HPDE6-E6E7 (cell line): ENCODE data around the gene TRIO.
A peak's percentile ranks its signal among the peaks of the same experiment; 100 is the strongest.

ENCODE experiments used
- DNase-seq: peaks from one replicate; pipeline ENCODE4 v3.0.0; 2011; ENCODE audit warnings: missing footprints; ENCODE audit errors: extremely low spot score

The TRIO gene

DNA sequence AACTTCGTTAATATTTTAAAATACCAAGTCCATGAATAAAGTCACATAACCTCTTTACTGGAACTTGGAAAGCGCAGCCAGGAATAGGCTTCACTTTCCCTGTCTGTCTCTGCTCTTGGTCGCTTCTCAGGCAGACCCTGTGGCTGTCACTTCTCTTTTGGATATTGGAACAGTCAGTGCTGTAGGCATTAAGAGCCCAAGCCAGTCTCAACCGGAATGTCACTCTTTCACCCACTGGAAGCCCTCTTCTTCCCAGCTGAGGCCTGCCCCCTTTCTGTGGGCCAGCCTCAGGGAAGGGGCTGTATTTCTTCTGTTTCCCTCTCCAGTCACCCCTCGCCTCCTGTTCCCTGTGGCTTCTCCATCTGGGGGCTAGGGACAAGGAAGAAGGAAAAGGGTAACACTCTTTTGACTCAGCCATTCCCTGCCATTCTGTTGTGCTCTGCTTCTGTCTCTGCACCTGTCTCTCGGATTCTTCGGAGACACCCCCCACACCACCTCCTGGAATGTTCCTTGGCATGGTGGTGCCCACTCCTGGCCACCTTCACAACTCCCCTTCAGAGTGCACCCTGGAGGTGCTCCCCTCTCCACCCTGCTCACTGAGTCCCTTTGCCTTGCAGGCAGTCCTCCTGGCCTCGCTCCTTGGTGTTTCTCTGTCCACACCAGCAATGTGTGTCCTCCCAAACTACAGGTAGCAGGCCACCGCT, 103.4 kb downstream of the TRIO start:
- DNase-seq: no peak

DNA sequence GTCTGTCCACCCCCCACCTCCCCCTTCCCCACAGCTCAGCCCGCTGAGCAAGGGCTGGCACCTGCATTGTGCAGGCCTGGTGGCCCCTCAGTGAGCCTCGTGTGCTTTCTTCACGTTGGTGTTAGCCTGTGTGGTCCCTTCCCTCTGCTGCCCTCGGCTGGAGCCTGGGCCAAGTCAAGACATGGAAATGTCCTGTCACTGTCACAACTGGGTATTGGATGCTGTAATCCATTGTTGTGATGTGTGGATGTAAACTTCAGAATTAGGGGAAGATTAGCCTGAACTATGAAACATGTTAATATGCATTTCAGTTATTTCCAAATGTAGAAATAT, 103.9 kb downstream of the TRIO start:
- no peak for DNase-seq

DNA sequence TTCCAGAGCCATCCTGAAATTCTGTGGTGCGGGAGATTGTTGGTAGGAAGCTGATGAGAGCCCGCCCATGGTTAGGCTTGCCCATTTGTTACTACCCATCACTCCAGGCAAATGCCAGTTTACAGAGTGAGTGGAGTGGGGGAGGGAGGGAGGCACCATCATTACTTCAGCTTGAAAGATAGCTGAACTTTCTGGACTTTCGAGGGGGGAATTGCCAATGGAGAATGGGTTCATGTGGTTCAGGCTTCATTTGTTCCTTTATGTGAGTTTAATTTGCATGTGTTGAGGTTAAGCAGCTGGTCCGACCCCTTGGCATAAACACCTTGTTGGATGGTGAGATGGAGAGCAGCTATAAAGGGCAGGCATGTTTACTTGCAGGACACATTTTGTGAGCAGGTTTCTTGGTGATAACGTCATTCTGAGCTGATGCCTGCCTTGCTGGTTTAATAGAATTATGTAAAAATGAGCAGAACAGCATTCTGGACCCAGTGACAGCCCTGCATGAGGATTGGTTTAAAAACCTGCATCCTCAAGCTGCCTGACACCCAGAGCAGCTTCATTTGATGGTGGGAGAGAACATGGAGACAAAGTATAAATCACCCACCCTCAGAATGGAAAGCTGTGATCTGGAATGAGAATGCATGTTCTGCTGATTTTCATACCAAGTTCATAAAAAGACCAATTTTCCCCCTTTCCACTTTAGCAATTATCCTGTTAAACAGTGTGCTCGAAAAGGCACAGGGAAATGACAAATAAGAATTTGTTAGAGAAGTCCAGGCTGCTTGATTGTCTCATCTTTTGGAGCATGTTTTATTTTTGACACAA, 106.3 kb downstream of the TRIO start:
- no peak for DNase-seq

DNA sequence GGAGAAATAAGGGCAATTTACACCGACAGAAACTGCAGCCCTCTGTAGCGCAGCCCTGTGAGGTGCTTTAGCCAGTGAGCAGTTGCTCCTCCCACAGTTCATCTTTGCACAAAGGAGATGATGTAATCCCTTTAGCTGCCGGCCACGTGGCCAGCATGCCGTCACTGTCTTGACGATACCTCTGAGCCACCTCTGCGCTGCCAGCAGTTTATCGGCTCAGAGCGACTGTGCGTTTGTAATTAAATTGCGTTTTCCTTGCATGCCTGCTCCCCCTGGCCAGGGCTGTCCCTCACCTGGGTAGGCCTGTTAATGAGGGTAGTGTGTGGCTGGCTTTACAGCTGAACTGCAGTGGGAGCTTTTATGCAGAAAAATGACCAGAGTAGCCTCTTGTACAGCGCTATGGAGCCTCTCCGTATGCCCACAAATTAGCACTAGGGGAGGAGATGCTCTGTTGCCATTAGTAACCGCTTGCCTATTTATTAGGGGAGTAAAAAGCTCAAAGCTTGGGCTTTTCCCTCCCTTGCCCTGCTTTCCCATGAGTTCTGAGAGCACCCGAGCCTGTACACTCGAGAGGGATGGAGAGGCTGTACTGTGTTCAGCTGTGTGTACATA, 107.0 kb downstream of the TRIO start:
- no peak for DNase-seq

DNA sequence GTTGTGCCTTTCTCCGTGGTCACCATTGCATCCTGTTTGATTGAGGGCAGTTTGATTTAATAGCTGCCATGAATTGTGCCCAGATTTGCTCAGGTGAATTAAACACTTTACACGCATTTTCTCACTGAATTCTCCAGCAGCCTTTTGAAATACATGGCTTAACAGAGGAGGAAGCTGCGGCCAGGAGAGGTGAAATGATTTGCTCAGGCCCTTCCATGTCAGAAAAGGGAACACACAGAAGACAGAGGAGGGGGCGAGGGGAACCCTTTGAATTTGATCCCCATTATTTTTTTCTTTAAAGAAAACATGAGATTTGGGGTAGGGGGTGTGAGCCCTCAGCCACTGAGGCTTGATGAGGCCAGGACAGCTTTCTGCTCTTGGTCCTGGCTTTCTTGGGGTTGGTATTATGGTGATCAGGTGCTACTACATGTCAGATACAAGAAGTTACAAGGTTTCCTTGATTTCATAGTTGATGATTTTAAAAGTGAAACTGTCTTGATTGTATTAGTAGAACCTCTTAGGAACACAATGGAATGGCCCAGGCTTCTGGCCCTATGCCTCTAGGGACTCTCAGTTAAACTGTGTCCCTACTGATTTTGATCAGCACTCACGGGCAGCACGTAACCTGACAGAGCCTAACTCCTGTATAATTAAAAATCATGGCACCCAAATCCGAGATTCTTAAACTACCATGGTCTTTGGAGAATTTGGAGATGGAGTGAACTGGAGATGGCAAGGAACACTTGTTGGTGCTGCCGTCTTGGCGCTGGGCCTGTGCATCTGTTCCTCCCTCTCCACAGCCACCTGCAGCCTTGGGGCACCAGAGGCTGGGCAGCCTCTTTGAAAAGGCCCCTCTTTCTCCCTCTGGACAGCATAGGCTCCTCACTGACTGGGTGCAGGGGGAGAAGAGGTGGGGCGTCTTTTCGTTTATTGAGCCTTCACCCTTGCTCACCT, 107.9 kb downstream of the TRIO start:
- DNase-seq: no peak

DNA sequence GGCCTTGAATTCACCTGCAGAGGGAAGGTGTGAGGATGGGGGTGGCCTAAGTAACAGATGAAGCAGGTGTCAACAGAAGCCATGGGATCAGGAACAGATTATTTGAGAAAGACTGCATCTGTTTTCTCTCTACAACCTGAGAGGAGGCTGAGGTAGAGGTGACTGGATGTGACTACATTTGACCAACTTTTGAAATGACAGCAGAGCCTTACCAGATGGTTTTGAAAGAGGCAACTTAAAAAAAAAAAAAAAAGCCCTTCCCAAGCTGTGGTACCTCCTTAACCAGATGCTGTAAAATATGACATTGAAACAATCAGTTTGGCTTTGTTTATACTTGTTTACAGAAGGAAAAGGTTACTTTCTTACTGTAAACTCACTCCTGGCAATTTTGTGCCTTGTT, 108.6 kb downstream of the TRIO start:
- no peak for DNase-seq

DNA sequence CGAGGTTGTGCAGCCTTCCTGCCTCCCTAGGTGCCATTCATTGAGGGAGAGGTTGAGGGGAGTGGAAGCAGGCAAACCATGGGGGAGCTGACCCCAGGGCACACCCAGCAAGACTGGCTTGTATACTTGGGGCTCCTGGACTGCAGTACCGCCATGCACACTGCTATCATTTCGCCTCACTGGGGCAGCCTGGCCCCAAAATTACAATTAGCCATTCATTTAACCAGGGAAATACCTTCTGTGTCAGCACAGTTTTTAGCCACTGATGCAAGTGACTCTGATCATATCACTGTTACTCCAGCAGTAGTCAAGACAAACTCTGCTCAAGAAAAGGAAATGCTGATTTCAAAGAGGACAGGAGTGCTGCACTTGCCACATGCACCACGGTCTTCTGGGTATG, 109.7 kb downstream of the TRIO start:
- no peak for DNase-seq

DNA sequence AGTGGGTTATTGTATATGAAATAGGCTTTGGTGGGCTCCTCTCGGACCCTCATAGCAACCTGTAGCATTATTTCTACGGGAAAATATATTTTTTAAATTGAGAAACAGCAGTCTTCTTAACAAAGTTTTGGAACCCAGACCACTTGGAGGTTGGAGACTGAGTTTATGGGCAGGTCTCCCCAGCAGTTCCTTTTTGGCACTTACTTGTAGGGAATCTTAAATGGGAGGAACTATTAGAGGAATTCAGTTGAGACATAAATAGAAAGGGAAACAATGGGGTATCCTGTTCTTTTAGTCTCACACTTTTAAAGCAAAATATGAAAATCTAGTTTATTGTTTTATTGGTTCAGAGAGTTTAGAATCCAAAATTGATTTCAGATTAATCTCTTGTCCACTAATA, 111.5 kb downstream of the TRIO start:
- DNase-seq: no peak

DNA sequence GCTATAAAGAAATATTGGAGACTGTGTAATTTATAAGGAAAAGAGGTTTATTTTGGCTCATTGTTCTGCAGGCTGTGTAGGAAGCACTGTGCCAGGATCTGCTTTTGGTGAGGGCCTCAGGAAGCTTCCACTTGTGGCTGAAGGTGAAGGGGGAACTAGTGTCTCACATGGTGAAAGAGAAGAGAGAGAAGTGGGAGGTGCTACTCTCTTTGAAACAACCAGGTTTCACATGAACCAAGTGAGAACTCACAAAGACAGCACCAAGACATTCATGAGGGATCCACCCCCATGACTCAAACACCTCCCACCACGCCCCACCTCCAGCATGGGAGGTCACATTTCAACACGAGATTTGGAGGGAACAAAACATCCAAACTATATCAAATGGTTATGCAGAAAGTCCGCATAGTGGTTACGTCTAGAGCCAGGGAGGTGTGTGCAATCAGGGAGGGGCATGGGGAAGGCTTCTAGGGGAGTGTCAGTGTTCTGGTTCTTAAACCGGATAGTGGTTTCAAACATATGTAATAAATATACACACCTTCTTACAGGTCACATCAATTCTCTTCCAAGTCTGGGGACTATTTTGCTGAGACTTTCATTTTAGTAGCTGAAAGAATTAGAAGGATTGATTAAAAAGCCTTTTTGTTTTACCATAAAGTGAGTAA, 113.0 kb downstream of the TRIO start:
- no peak for DNase-seq

DNA sequence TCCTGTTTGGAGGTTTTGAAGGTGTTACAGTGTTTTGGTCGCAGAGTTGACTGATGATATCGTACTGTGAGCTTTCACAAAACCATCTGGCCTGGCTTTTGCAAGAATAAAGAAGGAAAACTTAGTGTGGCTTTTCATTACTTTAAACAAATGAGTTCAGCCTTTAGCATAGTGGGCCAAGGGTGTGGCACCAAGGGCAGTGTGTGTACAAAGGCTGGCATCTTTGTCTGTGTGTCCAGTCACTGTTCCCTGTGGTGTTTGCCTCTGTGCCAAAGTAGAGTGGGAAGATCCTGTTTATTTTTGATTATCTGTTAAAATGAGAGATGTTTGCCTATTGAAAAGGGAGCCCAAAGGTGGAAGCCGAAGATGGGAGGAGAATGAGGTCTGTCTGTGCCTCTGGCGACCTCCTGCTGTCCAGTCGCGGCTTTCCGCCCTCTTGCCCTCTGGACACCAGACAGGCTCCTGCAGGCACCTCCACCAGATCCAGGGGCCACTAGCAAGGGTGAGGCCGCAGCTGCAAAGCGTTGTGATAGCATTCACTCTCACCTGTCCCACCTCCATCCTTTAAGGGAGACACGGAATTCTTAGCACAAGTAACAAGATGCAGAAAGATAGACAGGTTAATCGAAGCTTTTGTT, 113.7 kb downstream of the TRIO start:
- no peak for DNase-seq

DNA sequence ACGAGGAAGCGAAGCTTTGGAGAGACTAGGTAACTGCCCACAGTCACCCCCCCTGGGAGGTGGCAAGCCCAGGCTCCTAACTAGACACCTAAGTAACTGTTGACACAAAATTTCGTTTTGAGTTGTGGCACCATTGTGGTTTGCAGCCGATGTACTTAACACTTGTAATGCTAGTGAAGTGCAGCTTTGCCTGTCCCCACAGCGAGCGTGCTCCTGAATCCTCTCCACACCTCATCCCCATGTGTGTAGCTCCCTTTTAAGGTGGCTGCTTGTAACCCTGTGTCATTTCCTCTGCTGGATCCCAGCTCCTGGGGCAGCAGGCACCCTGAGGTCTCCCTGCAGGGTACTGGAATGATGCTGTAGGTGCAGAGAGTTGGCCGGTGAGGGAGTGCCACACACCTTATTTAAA, 114.9 kb downstream of the TRIO start:
- DNase-seq: no peak

DNA sequence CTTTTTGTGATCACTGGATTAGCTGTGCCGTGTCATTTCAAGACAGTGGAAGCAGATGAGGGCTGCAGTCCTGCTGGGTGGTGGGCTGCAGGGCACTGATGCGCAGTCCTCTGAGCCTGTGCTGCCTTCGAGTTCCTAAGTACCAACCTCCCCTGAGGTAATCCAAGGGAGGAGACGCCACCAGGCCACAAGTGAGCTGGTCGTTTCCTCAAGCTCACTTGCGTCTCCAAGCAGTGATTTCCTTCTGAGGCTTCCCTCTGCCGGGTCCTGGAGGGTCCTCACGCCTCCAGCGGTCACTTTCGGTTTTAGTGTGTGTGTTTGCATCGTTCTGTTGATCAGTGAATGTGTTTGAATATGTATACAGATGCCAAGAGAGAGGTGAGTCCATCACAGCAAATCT, 115.7 kb downstream of the TRIO start:
- no peak for DNase-seq

DNA sequence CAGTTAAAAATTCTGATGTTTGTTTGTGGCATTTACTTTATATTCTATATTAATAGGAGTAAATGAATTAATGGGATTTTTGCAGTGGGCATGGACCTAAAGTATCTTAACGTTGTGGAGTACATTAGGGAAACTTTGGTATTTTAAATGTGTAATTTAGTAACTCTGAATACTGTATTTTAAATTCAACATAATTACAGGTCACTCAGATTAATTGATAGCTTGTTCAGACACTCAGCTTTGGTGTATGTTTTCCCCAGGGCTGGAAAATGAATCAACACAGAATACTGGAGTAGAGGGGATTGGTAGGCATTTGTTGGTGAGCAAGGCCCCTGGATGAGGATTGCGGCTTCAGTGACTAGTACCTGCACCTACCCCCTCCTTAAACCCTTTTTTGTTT, 117.5 kb downstream of the TRIO start:
- DNase-seq: no peak

DNA sequence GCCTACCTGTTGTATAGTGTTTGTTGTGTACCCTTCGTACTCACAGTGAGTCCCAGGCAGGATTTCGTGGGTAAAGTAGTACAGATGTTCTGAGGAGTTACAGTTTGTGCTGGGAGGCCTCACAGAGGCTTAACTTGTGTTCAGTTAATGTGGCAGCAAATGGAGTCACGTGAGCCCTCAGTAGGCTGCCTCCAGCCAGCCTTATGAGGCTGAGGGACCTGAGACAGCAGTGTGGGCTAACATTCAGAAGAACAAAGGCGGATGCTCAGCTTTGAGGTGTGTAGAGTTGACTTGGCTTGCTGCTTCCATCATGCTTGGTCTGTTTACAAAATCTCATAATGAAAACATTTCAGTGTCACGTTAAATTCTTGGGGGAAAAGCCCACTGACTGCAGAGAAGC, 118.1 kb downstream of the TRIO start:
- DNase-seq: no peak

DNA sequence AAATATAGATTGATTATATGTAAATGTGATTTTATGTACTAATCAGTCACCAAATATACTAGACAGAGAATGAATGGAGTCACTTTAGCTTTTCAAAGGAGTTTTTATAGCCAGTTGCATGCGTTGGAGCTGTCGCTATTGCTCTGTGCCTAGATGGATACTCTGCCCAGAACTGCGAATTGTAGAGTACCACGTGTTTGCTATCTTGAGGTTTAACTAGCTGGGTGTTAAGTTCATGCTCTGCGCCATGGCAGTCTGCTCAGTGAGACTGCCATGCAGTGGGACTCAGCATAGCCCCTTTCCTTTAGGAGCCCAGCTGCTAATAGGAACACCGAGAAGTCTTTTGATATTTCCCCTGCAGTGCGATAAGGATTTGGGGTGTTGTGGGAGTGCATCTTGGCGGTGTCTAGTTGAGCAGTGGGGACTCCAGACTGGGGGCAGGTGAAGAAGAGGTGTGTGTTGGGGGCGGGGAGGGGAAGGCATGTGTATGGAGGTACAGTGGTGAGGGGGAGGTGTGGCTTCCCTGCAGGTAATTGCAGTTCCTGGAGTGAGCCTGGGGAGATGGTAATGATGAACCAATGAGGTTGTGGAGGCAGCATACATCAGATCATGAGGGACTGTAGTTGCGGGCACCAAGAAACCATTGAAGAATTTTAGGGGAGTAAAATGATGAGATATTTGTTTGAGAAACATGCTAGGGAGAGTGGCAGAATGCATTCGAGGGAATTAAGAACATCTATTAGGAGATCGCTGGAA, 118.9 kb downstream of the TRIO start:
- DNase-seq: no peak

DNA sequence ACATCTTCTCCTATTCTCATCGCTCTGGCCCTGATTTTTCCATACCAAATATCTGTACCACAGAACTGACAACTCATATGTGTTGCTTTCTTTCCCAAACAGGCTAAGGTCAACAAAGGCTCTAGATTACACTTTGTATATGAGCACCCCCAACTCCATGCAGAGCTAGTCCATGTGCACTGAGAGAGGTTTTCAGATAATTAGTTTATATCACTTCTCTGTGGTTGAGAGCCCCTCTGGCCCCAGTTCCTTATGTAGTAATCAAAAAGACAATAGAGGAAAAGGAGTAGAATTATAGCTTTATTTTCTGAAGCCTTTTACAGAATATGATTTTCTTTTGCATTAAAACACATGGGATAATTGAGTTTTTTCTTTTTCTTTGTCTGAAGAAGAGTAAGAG, 120.0 kb downstream of the TRIO start:
- no peak for DNase-seq

DNA sequence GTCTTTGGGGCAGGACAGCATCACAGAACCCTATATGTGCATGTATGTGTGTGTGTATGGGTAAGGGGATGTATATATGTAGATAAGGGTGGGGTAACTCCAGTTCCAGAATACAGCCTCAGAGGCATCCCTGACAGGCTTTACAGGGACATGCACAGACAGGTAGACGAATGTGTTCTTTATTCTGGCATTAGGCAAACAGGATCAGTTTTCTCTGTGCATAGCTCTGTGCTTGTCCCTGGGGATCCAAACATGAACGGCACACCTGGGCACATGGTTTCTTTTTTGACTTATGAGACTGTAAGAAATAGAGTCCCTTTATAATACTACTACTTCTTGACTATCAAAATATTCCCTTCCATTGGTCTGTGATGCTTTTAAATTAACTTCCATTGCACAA, 120.6 kb downstream of the TRIO start:
- peak; percentile 63 for DNase-seq

DNA sequence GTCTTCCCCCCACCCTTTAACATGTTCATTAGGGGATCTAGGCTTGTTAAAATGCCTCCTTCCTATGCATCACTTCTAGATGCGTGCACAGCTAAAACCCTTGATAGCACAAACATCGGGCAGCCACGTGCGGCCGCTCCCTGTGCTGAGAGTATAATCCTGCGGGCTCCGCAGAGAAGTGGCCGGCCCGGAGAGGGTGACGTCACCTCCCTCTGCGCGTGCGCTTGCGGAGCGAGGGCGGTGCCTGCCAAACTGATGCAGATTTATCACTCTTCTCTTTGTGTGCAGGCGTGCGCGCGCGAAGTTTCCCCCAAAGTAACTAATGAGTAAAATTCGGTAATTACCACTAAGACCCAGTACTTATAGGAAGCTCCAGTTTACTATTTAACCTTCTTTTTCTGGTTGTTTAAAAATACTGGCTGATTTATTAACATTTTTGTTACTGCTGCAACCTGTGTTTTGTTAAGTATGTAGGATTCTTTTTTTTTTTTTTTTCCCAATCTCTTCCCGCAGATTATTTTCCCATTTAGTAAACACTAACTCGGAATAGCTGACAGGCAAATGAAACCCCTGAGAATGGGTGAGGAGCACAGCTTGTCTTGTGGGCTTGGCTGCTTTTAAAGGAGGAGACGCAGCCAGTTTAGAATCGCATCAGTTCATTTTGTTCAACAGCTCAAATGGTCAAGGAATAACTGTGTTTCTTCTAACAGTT, 121.6 kb downstream of the TRIO start:
- DNase-seq: peak; percentile 88

DNA sequence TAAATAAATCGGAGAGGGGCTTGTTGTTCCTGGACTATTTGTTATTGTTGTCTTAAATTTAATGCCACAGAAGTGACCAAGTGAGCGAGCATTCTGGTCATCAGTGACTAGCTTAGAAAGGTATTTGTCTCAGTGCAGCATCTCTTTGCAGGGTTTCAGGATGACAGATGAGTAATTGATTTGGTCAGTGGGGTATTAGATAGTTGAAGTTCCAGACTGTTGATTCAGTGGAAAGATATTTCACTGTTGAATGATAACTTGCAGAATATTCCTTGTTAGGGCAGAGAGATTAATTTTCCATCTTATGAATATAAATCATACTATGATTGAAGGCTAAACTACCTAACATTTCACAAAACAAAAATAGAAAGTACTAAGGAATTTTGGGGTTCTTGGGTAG, 122.4 kb downstream of the TRIO start:
- peak; percentile 58 for DNase-seq

DNA sequence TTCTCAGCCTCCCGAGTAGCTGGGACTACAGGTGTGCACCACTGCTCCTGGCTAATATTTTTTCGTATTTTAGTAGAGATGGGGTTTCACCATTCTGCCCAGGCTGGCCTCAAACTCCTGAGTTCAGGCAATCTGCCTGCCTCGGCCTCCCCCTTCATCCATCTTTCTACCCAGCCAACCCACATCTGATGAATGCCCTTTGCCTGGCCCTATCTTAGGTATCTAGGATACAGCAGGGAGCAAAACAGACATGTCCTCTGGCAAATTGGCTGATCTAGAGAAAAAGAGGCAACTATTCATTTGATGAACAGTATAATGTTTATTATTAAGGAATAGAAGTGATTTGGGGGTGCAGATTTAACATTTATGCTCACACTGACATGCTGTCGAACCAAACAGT, 123.0 kb downstream of the TRIO start:
- no peak for DNase-seq
